Esophagus squamous epithelium (tissue), 5 donors: ENCODE data around the gene MUCL3. TPM values are rescaled to one million over a fixed set of nuclear protein-coding genes. Genes with fewer than 3 reads are reported as not detected.

Experiments
- DNase-seq: peaks from one replicate; lab custom pipeline; 2025; lab: John Stamatoyannopoulos, UW
- H3K27ac ChIP-seq, 4 donors: fragments of 200-600 bp; sonication (generic); one replicate each; pipeline ENCODE4 v1.5.1; 2016 to 2019; ENCODE audit warnings: mild to moderate bottlenecking in 1 of 4
- H3K27me3 ChIP-seq, 4 donors: fragments of 200-600 bp; sonication (generic); 1 replicate in 3 of 4; 2 replicates in 1 of 4; pipeline versions ENCODE4 v1.5.1 to v1.6.0; 2017 to 2021; ENCODE audit warnings: antibody characterized with exemption in 1 of 4
- H3K36me3 ChIP-seq, 3 donors: fragments of 200-600 bp; sonication (generic); one replicate each; pipeline ENCODE4 v1.5.1; 2016 to 2019
- H3K4me1 ChIP-seq, 3 donors: fragments of 200-600 bp; sonication (generic); one replicate each; pipeline ENCODE4 v1.5.1; 2017 to 2019
- H3K4me3 ChIP-seq, 4 donors: fragments of 200-600 bp; sonication (generic); 1 replicate in 3 of 4; 2 replicates in 1 of 4; pipeline ENCODE4 v1.5.1; 2016 to 2019; ENCODE audit warnings: mild to moderate bottlenecking in 2 of 4, moderate library complexity in 1 of 4
- H3K9me3 ChIP-seq, 3 donors: fragments of 200-600 bp; sonication (generic); one replicate each; pipeline ENCODE4 v1.5.1; 2016 to 2019
- POLR2A ChIP-seq, 4 donors: fragments of 450-650 bp; IDR thresholded peaks; one replicate each; pipeline ENCODE4 v1.6.1; 2017; ENCODE audit warnings: antibody characterized with exemption in 4 of 4, mild to moderate bottlenecking in 4 of 4, moderate library complexity in 3 of 4
- WGBS, 2 donors: methylation state at CpG; one replicate each; pipeline ENCODE4 v1.1.5; 2018; 5-methylcytosine and 5-hydroxymethylcytosine counted together
- intact Hi-C: fragments of 100-400 bp; cut with DNase I; formaldehyde crosslinking; loops from one replicate; pipeline ENCODE4 v1.15.0; 2022
- total RNA-seq, 4 donors: library from RNA; depleted of rRNA; stranded (reverse); fragments of >200 nt; gene quantifications; one replicate each; pipeline ENCODE4 v1.1.0, GENCODE V29; 2016
- TF ChIP-seq, protein P1 (sequence below), 6 experiments: fragments of 450-650 bp in 4 of 6; fragments of 200-600 bp in 2 of 6; sonication (generic) in 2 of 6; IDR thresholded peaks; one replicate each; pipeline ENCODE4 v1.5.1; 2016 to 2019; ENCODE audit warnings: antibody characterized with exemption in 6 of 6, mild to moderate bottlenecking in 4 of 6, moderate library complexity in 4 of 6
- donor health status: DM: yes; HTN: yes; CAD: no.

The MUCL3 gene
- total RNA-seq, 4 donors from 2014 or later = 0.21 to 8.3 (median 2.4) TPM

- intact Hi-C loops = no loop called here
- TF ChIP-seq, protein P1, sequence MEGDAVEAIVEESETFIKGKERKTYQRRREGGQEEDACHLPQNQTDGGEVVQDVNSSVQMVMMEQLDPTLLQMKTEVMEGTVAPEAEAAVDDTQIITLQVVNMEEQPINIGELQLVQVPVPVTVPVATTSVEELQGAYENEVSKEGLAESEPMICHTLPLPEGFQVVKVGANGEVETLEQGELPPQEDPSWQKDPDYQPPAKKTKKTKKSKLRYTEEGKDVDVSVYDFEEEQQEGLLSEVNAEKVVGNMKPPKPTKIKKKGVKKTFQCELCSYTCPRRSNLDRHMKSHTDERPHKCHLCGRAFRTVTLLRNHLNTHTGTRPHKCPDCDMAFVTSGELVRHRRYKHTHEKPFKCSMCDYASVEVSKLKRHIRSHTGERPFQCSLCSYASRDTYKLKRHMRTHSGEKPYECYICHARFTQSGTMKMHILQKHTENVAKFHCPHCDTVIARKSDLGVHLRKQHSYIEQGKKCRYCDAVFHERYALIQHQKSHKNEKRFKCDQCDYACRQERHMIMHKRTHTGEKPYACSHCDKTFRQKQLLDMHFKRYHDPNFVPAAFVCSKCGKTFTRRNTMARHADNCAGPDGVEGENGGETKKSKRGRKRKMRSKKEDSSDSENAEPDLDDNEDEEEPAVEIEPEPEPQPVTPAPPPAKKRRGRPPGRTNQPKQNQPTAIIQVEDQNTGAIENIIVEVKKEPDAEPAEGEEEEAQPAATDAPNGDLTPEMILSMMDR (IDR thresholded peaks at IDR 0.05) = no peak
- TF ChIP-seq POLR2A (IDR thresholded peaks at IDR 0.05) = no peak
- 76 to 81% methylated on average over 8 of the region's 8 CpGs for WGBS, 2 donors
- H3K4me3 ChIP-seq = peak overlapping the region in 2 of 4 donors; percentile 63 to 80
- no peaks in the 10 kb centered on the region for H3K27me3 ChIP-seq
- H3K4me1 ChIP-seq = peaks cover 25 to 59% (median 31%) of the 10 kb centered on the region in 3 donors
- peaks cover 0 to 54% (median 7%) of the 10 kb centered on the region in 3 donors for H3K36me3 ChIP-seq
- no peaks in the 10 kb centered on the region for H3K9me3 ChIP-seq
- peak overlapping the region; percentile 88 to 97 (median 95) for H3K27ac ChIP-seq
- DNase-seq = no peak
Measured at GRCh38 chr6:30912746-30913520, 27.8 kb upstream of the MUCL3 start.

GRCh38 chr6:30913721-30914075 is 27.1 kb upstream of the MUCL3 start:
- WGBS, 2 donors = 5 to 47% methylated on average over 3 to 15 of the region's 31 CpGs
- peak overlapping the region; percentile 47 to 80 (median 62) for H3K4me3 ChIP-seq
- H3K4me1 ChIP-seq = peaks cover 22 to 56% (median 28%) of the 10 kb centered on the region in 3 donors
- peak overlapping the region; percentile 88 to 97 (median 95) for H3K27ac ChIP-seq
- intact Hi-C loops = loop anchor here (2.0 kb wide), 1 partner anchor 155 kb away; no protein-coding TSS in a partner anchor
- H3K36me3 ChIP-seq = peaks cover 0 to 62% (median 7%) of the 10 kb centered on the region in 3 donors
- no peak for DNase-seq
- no peaks in the 10 kb centered on the region for H3K27me3 ChIP-seq
- no peak for TF ChIP-seq POLR2A (IDR thresholded peaks at IDR 0.05)
- TF ChIP-seq, protein P1 (IDR thresholded peaks at IDR 0.05) = no peak
- no peaks in the 10 kb centered on the region for H3K9me3 ChIP-seq

DNA sequence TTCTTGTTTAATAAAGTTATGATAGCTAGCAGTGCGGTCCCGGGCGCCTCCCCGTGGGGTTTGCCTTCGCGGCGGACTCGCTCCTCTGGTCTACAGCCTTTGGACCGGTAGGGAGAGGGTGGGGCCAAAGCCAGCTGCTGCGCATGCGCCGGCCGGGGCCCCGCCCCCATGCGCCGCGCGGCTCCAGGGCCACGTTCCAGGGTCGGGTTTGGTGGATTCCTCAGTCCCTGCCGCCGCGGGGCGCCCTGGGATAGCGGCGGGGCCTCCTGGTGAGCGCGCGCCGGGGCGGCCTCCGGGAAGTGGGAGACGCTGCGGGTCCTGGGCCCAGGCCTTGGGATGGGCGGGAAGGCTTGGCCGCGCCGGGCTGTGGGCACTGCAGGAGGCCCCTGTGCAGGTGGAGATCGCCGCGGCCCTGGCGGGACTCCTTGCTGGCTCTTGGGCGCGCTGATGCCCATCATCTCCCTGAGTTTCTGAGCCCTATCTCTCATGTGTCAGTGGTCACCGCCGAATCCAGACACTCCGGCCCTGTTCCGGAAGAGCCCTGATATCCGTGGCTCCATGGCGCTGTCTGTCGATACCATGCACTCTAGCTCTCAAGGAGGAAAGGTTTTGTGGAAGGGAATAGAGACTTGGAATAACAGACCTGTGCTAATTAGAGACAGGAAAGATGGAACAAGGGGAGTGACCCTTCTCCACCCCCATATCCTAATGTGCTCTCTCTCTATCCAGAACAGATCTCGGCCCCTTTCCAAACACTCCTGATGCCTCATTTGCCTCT is 26.5 kb upstream of the MUCL3 start, which contains the start of gene VARS2:
TSS of gene VARS2 (plus strand) at position 163 of the 778 bp plus-strand sequence. CDS start at position 762, 599 bp downstream.
- TF ChIP-seq, protein P1 (IDR thresholded peaks at IDR 0.05) = peak; percentile 29 to 85 (median 58)
- peak in 3 of 4 donors; percentile 70 to 91 (median 81) for TF ChIP-seq POLR2A (IDR thresholded peaks at IDR 0.05)
- Histone ChIP-seq H3K9me3 (no peaks in the 10 kb centered on the region), H3K4me1 (peaks cover 17 to 50% (median 25%) of the 10 kb centered on the region in 3 donors), H3K4me3 (peak within 1 kb of the TSS; percentile 47 to 80 (median 62)), H3K36me3 (peaks cover 0 to 67% (median 7%) of the 10 kb centered on the region in 3 donors), H3K27ac (peak within 1 kb of the TSS; percentile 88 to 97 (median 95)), H3K27me3 (no peaks in the 10 kb centered on the region)
- 1 to 4% methylated on average over 3 to 16 of the region's 52 CpGs for WGBS, 2 donors
- intact Hi-C loops = loop anchor here (2.0 kb wide), 1 partner anchor 155 kb away; no protein-coding TSS in a partner anchor
- DNase-seq = peak; percentile 36

GRCh38 chr6:30914854-30915590 is 25.8 kb upstream of the MUCL3 start:
- H3K4me3 ChIP-seq = peak overlapping the region; percentile 47 to 80 (median 62)
- H3K27me3 ChIP-seq = no peaks in the 10 kb centered on the region
- H3K4me1 ChIP-seq = peaks cover 15 to 47% (median 25%) of the 10 kb centered on the region in 3 donors
- TF ChIP-seq, protein P1 (IDR thresholded peaks at IDR 0.05) = no peak
- TF ChIP-seq POLR2A (IDR thresholded peaks at IDR 0.05) = no peak
- H3K9me3 ChIP-seq = no peaks in the 10 kb centered on the region
- 19 to 36% methylated on average over 9 of the region's 17 CpGs for WGBS, 2 donors
- no peak for DNase-seq
- peak overlapping the region; percentile 88 to 97 (median 95) for H3K27ac ChIP-seq
- intact Hi-C loops = loop anchor here (2.0 kb wide), 1 partner anchor 154 kb away; no protein-coding TSS in a partner anchor
- peaks cover under 1 to 69% (median 14%) of the 10 kb centered on the region in 3 donors for H3K36me3 ChIP-seq
